HEK293 (cell line): ENCODE data around the gene CAPZB.

Experiments
- TF ChIP-seq, protein P1 (sequence below): fragments of 450-650 bp; IDR thresholded peaks from 2 replicates; pipeline ENCODE4 v1.5.1; 2018; ENCODE audit warnings: missing biosample characterization, mild to moderate bottlenecking, missing genetic modification characterization
- TF ChIP-seq, protein P2 (sequence below): fragments of 450-650 bp; formaldehyde crosslinking; IDR thresholded peaks from 2 replicates; pipeline ENCODE4 v1.5.1; 2017; ENCODE audit warnings: missing biosample characterization, missing genetic modification characterization

DNA sequence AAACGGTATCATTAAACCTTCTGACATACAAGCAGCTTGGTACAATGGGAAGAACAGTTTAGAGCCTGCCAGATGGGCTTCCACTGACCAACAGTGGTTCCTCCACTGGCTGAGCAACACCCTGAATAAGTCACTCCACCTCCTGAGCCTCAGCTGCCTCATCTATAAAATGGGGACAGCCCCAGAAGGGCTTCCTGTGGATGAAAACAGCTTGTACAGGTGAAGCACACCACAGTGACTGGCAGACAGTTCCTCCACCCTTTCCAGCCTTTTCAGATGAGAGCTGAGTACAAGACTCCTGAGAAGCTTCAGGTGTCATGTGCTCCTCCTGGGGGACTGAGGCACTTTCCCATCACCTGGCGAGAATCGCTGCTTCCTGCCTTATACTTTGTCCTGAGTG lies 2.1 kb downstream of the CAPZB start:
- TF ChIP-seq, protein P1, sequence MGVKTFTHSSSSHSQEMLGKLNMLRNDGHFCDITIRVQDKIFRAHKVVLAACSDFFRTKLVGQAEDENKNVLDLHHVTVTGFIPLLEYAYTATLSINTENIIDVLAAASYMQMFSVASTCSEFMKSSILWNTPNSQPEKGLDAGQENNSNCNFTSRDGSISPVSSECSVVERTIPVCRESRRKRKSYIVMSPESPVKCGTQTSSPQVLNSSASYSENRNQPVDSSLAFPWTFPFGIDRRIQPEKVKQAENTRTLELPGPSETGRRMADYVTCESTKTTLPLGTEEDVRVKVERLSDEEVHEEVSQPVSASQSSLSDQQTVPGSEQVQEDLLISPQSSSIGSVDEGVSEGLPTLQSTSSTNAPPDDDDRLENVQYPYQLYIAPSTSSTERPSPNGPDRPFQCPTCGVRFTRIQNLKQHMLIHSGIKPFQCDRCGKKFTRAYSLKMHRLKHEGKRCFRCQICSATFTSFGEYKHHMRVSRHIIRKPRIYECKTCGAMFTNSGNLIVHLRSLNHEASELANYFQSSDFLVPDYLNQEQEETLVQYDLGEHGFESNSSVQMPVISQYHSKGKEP (tag by site-specific recombination) = no peak
- TF ChIP-seq, protein P2, sequence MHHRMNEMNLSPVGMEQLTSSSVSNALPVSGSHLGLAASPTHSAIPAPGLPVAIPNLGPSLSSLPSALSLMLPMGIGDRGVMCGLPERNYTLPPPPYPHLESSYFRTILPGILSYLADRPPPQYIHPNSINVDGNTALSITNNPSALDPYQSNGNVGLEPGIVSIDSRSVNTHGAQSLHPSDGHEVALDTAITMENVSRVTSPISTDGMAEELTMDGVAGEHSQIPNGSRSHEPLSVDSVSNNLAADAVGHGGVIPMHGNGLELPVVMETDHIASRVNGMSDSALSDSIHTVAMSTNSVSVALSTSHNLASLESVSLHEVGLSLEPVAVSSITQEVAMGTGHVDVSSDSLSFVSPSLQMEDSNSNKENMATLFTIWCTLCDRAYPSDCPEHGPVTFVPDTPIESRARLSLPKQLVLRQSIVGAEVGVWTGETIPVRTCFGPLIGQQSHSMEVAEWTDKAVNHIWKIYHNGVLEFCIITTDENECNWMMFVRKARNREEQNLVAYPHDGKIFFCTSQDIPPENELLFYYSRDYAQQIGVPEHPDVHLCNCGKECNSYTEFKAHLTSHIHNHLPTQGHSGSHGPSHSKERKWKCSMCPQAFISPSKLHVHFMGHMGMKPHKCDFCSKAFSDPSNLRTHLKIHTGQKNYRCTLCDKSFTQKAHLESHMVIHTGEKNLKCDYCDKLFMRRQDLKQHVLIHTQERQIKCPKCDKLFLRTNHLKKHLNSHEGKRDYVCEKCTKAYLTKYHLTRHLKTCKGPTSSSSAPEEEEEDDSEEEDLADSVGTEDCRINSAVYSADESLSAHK = no peak
